Smooth muscle cell of the brain vasculature (primary cell): ENCODE data around the gene ATG16L2.

ENCODE experiments used
- DNase-seq: peaks from one replicate; pipeline ENCODE4 v3.0.0-alpha.2; 2012; ENCODE audit warnings: low read depth, low spot score

ATG16L2 gene

GRCh38 chr11:72814286-72815109, at the start of gene ATG16L2:
Gene ATG16L2 (plus strand): TSS chr11:72814411. CDS start chr11:72814446, 35 bp downstream.
- no peak for DNase-seq

GRCh38 chr11:72764503-72764902, 49.7 kb upstream of the ATG16L2 start:
- DNase-seq = no peak

- no peak for DNase-seq
Measured at GRCh38 chr11:72766152-72766902, 47.9 kb upstream of the ATG16L2 start.

- DNase-seq = no peak
Measured at GRCh38 chr11:72767203-72768062, 46.8 kb upstream of the ATG16L2 start.

- no peak for DNase-seq
Measured at GRCh38 chr11:72768581-72768980, 45.6 kb upstream of the ATG16L2 start.

- no peak for DNase-seq
Measured at GRCh38 chr11:72769680-72770079, 44.5 kb upstream of the ATG16L2 start.

GRCh38 chr11:72770799-72771198, 43.4 kb upstream of the ATG16L2 start:
- no peak for DNase-seq

- no peak for DNase-seq
Measured at GRCh38 chr11:72771507-72771906, 42.7 kb upstream of the ATG16L2 start.

GRCh38 chr11:72772059-72772458, 42.2 kb upstream of the ATG16L2 start:
- DNase-seq = no peak

- no peak for DNase-seq
Measured at GRCh38 chr11:72773291-72773690, 40.9 kb upstream of the ATG16L2 start.

GRCh38 chr11:72773696-72774095, 40.5 kb upstream of the ATG16L2 start:
- no peak for DNase-seq

GRCh38 chr11:72774499-72774898, 39.7 kb upstream of the ATG16L2 start:
- no peak for DNase-seq

GRCh38 chr11:72775288-72776110, 38.7 kb upstream of the ATG16L2 start:
- no peak for DNase-seq

- DNase-seq = no peak
Measured at GRCh38 chr11:72776117-72776843, 37.9 kb upstream of the ATG16L2 start.

GRCh38 chr11:72776844-72777754, 37.1 kb upstream of the ATG16L2 start:
- DNase-seq = no peak

GRCh38 chr11:72777755-72778278, 36.4 kb upstream of the ATG16L2 start:
- no peak for DNase-seq

- no peak for DNase-seq
Measured at GRCh38 chr11:72778535-72779494, 35.4 kb upstream of the ATG16L2 start.
